HG03039 (cell line): Measurements from ENCODE around the gene DENND2A.
"Not testable (repeated sequence)": the region's sequence is repeated elsewhere in the genome, so short reads cannot be mapped to it uniquely, and the experiment has no call there.

Source experiments
- ATAC-seq: cut with Tn5 transposase; IDR thresholded peaks from one replicate; pipeline ENCODE4 v1.9.1; 2021; ENCODE audit warnings: mild to moderate bottlenecking, moderate library complexity; ENCODE audit not compliant: unreplicated experiment

Gene DENND2A

DNA sequence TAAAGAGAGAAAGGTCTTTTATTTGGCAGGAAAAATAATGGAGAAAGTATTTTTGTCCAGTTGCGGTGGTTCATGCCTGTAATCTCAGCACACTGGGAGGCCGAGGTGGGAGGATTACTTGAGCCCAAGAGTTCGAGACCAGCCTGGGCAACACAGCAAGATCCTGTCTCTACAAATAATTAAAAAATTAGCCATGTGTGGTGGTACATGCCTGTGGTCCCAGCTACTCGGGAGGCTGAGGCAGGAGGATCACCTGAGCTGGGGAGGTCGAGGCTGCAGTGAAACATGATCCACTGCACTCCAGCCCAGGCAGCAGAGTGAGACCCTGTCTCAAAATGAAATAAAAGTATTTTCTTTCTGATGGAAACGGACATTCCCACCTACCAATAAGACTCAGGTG, 83.5 kb downstream of the DENND2A start:
- no peak for ATAC-seq

DNA sequence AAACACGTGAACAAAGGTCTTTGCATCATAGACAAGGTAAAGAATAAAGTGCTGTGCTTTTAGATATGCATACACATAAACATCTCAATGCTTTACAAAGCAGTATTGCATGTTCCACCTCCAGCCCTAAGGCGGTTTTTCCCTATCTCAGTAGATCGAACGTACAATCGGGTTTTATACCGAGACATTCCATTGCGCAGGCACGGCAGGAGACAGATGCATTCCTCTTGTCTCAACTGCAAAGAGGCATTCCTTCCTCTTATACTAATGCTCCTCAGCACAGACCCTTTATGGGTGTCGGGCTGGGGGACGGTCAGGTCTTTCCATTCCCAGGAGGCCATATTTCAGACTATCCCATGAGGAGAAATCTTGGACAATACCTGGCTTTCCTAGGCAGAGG, 87.4 kb downstream of the DENND2A start:
- not testable (repeated sequence) for ATAC-seq

DNA sequence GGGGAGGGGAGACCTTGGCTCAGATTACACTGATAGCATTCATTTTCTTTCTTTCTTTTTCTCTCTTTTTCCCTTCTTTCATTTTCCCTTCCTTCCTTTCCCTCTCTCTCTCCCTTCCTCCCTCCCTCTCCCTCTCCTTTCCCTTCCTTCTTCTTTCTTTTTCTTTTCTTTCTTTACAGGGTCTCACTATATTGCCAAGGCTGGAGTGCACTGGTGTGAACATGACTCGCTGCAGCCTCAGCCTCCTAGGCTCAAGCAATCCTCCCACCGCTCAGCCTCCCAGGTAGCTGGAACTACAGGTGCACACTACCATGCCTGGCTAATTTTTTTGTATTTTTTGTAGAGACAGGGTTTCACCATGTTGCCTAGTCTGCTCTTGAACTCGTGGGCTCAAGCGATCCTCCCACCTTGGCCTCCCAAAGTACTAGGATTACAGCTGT, 88.4 kb downstream of the DENND2A start:
- ATAC-seq: no peak

- no peak for ATAC-seq
These were observed 89.0 kb downstream of the DENND2A start for GRCh38 chr7:140551355-140552239.

GRCh38 chr7:140546947-140547346, 93.7 kb downstream of the DENND2A start:
- ATAC-seq: no peak

- ATAC-seq: no peak
These were observed 96.2 kb downstream of the DENND2A start for GRCh38 chr7:140544388-140544826.

- no peak for ATAC-seq
These were observed 98.4 kb downstream of the DENND2A start for GRCh38 chr7:140542228-140542603.

DNA sequence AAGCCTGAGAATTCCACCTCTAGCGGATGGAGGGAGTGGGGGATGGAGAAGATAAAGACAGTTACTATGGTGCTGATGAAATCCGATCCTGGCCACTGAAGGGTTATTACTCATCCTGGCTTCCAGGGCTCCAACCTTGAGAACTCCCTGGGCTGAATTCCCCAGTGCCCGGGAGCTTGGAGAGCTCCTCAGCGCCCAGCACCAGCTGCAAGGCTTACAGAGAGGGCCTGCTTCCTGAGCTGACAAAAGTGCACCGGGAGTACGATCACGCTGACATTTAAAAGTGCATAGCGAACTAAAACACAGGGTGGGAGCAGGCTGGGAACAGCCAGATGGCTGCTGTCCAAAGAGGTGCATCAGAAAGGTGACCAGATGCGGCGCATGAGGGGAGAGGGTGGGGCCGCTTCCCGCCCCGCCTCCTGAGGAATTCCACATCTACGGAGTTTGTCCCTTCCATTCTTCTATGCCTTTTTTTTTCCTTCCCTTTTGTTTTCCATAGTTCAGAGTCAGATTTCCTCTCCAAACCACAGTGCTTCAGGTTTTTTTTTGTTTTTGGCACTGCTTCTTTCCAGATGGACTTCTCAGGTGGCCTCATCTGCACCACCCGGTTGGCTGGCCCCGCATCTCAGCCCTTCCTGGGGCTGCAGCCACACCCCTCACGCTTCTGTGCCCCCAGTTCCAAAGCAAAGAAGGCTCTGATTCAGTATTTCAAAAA, 98.9 kb downstream of the DENND2A start:
- ATAC-seq: no peak

GRCh38 chr7:140541176-140541512, 99.5 kb downstream of the DENND2A start:
- ATAC-seq: no peak

DNA sequence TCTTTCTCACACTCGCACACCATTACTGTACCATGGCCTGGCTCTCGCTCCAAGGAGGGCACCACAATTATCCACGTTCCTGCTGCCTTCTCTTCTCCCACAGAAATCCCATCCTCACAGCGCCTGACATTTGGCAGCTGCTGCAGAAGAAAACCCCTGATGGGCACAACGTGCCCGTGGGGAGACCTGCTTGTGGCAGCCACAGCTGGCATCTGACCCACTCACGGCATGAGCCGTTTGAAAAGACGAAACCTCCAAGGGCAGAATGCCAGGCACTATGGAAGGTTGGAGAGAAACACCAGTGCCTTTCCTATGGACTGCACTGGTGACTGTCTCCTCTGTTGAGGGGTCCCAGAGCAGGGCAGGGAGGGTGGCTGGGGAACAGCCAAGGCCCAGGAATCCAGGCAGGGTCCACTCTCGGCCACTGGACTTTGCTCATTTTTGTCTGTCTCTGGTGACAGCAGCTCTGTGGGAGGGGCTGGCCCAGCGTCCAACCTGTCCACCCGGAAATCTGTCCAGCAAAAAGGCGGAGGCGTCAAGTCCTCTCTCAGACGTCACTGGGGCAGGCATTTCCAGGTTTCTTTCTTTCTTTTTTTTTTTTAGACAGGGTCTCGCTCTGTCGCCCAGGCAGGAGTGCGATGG, 100.4 kb downstream of the DENND2A start:
- ATAC-seq: no peak

- ATAC-seq: no peak
These were observed 101.2 kb downstream of the DENND2A start for GRCh38 chr7:140539461-140539860.

DNA sequence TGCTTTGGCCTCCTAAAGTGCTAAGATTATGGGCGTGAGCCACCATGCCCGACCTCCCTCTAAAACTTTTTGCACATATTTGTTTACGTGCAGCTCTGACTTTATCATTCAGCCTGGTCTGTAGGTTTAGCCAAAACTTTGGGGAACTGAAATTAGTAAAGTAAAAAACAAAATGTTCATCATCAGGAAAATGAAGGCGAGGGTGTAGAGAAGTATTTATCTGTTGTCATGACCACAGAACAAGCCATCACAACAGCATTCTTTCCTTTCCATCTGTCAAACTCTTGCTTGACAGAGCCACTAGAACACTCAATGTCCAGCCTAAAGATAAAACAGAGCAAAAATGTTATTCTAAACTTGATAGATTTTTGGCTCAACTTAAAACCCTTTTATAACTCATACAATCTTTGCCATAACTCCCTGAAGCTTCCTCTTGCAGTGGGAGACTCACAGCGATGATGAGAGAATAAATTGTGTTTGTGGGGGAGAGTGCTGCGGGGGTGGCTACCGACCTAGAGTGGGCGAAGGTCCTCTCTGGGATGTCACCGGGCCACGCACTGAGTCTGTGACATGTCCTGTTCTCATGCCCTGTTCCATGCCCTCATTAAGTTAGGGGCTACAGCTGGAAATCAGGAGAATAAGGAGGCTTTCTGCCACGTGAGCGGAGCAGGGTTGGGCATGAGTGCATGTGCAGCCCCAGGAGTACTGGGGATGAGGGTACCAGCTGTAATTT, 102.7 kb downstream of the DENND2A start:
- no peak for ATAC-seq

DNA sequence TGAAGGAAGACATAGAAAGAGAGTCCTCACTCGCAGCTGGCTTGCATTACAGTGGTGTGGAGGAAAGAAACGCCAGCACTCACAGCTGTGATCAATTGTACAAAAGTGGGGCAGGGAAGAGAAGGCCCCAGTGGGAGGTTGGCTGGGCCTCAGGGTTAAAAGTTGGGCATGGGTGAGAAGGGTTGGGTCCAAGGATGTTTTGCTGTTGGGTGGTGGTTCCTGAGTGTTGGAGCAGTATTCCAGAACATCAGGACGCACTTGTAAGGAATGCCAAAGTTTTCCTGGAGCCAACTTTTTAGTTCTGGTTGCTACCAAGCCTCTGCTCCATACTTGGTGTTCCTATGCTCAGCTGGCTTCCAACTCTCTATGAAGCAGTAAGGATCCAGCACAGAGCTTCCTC, 105.9 kb downstream of the DENND2A start:
- no peak for ATAC-seq

GRCh38 chr7:140533394-140533872, 107.2 kb downstream of the DENND2A start:
- no peak for ATAC-seq

DNA sequence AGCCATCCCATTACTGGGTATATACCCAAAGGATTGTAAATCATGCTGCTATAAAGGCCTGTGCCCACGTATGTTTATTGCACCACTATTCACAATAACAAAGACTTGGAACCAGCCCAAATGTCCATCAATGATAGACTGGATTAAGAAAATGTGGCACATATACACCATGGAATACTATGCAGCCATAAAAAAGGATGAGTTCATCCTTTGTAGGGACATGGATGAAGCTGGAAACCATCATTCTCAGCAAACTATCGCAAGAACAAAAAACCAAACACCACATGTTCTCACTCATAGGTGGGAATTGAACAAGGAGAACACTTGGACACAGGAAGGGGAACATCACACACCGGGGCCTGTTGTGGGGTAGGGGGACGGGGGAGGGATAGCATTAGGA, 111.2 kb downstream of the DENND2A start:
- ATAC-seq: not testable (repeated sequence)

GRCh38 chr7:140526787-140527664, 113.6 kb downstream of the DENND2A start:
- no peak for ATAC-seq

DNA sequence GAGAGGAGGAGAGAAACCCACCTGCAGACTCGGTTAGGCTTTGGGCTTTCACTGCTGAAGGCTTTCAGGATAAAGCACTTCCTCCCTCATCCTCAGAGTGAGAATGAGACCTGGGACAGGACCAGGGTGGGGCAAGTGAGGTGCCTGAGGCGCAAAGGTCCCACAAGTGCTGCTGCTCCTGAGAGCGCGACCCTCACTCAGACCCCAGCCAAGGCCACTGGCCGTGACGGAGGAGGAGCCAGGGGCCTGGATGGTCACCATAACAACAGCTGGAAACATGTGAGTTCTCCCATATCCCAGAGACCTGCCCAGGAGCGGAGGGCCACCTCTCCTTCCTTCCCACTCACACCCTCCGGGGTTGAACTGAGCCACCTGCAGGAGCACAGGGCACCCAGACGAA, 114.4 kb downstream of the DENND2A start:
- ATAC-seq: no peak

DNA sequence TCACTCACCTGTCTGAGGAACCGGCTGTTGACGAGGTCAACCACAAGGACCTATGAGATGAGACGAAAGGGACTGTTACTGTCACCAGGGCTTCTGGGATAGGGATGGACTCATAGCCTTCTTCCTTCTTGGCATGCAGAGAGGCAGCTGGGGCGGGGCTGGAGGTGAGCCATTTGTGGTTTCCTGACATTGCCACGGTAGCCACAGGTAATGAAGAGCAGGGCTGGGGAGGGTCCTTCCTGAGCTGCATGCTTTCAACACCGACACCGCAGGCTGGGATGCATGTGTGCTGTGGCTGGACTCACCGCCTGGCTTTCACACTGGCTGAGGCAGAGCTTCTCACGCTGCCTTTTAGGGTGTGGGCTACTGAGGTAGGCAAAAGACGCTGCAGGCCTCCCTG, 114.9 kb downstream of the DENND2A start:
- ATAC-seq: no peak

DNA sequence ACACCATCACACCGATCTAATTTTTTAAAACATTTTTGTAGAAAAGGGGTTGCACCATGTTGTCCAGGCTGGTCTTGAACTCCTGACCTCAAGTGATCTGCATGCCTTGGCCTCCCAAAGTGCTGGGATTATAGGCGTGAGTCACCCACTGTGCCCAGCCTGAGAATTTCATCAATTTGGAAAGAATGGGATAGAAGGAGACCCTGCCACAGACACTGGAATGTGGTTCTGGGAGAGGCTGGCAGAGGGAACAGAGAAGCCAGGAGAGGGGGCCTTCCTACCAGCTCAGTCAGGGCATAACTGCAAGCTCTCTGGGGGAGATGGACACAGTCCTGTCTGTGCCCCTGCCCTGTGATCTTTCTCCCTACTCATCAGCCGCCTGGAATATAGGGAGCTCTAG, 119.2 kb downstream of the DENND2A start:
- no peak for ATAC-seq

DNA sequence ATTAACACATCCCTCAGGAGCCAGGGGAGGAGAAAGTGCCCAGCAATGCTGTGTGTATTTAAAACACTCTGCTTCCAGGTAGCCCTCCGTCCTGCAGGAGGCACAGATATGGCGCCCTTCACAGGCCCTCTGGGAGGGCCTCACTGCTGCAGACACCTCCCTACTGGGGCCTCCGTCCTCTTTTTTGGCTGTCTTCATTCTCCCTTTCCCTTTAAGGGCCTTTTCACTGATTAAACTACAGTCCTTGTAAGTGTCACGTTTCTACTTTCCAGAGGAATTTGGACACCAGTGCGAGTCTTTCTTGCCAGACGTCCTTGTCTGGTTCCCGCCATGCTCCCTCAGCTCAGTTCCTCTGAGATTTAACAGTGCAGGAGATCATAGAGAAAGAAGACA, 121.6 kb downstream of the DENND2A start:
- no peak for ATAC-seq
